Uterus (tissue), 2 donors: Measurements from ENCODE around the gene CLDN6.

Source experiments
- CTCF ChIP-seq, 4 experiments: fragments of 200-600 bp in 2 of 4; fragments of 450-650 bp in 2 of 4; sonication (generic) in 2 of 4; IDR thresholded peaks; one replicate each; pipeline ENCODE4 v1.5.1; 2016 to 2019; ENCODE audit warnings: antibody characterized with exemption in 4 of 4, mild to moderate bottlenecking in 2 of 4, moderate library complexity in 1 of 4
- POLR2A ChIP-seq, 2 donors: fragments of 450-650 bp; IDR thresholded peaks; one replicate each; pipeline ENCODE4 v1.6.1; 2016; ENCODE audit warnings: antibody characterized with exemption in 2 of 2, mild to moderate bottlenecking in 1 of 2, moderate library complexity in 1 of 2

GRCh38 chr16:2987286-2987685, 30.7 kb downstream of the CLDN6 start:
- TF ChIP-seq CTCF (IDR thresholded peaks at IDR 0.05) (no peak), POLR2A (IDR thresholded peaks at IDR 0.05) (no peak)
